LNCAP (cell line): ENCODE data around the gene LCE1D.

Experiments
- TF ChIP-seq, protein P1 (sequence below): fragments of 450-650 bp; IDR thresholded peaks from 2 replicates; pipeline ENCODE4 v1.5.1; 2017; ENCODE audit warnings: mild to moderate bottlenecking

The LCE1D gene

DNA sequence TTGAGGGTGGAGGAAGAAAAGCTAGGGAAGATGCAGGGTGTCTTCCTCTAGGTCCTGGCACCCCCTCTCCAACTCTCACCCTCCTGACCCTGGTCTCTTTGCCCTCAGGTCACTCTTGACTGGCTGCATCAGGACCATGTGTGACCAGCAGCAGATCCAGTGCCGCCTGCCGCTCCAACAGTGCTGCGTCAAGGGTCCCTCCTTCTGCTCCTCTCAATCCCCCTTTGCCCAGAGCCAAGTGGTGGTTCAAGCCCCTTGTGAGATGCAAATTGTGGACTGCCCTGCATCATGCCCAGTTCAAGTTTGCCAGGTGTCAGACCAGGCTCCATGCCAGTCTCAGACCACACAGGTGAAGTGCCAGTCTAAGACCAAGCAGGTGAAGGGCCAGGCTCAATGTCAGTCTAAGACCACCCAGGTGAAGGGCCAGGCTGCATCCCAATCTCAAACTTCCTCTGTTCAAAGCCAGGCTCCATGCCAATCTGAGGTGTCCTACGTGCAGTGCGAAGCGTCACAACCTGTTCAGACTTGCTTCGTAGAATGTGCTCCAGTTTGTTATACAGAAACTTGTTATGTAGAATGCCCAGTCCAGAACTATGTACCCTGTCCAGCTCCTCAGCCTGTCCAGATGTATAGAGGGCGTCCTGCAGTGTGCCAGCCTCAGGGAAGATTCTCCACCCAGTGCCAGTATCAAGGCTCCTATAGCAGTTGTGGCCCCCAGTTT is 36.9 kb upstream of the LCE1D start:
- TF ChIP-seq, protein P1, sequence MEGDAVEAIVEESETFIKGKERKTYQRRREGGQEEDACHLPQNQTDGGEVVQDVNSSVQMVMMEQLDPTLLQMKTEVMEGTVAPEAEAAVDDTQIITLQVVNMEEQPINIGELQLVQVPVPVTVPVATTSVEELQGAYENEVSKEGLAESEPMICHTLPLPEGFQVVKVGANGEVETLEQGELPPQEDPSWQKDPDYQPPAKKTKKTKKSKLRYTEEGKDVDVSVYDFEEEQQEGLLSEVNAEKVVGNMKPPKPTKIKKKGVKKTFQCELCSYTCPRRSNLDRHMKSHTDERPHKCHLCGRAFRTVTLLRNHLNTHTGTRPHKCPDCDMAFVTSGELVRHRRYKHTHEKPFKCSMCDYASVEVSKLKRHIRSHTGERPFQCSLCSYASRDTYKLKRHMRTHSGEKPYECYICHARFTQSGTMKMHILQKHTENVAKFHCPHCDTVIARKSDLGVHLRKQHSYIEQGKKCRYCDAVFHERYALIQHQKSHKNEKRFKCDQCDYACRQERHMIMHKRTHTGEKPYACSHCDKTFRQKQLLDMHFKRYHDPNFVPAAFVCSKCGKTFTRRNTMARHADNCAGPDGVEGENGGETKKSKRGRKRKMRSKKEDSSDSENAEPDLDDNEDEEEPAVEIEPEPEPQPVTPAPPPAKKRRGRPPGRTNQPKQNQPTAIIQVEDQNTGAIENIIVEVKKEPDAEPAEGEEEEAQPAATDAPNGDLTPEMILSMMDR = no peak

DNA sequence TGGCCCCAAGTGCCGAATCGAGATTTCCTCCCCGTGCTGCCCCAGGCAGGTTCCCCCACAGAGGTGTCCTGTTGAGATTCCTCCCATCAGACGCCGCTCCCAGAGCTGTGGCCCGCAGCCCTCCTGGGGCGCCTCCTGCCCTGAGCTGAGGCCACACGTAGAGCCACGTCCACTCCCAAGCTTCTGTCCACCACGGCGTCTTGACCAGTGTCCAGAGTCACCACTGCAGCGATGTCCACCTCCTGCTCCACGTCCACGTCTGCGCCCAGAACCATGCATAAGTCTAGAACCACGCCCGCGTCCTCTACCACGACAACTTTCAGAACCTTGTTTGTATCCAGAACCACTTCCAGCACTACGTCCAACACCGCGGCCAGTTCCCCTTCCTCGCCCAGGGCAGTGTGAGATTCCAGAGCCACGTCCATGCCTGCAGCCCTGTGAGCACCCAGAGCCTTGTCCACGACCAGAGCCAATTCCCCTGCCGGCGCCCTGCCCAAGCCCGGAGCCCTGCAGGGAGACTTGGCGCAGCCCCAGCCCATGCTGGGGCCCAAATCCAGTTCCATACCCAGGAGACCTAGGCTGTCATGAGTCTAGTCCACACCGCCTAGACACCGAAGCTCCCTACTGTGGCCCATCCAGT is 35.9 kb upstream of the LCE1D start:
- TF ChIP-seq, protein P1 = no peak

DNA sequence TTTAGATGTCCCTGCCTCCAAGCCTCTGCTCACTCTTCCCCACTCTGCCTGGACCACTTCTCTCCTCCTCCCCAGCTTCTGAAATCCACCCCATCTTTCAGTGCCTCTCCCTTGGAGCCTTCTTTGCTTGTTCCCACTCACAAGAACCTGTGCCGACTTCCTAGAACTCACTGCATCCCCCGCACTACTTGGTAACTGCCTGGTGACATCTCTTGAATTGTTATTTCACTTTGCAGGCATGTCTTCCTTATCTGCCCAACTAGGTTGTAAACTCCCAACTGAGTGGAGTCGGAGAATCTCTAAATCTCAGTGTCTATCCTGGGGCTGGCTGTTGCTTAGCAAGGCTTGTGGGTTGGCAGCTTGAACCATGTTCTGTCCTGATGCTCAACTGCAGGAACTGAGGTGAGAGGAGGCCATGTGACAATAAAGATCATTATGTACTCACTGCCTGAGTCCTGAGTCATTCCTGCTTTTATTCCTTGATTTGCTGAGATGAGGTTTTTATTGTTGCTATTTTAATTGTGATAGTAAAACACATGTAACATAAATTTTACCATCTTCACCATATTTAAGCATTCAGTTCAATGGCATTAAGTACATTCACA is 34.8 kb upstream of the LCE1D start:
- TF ChIP-seq, protein P1 = no peak

DNA sequence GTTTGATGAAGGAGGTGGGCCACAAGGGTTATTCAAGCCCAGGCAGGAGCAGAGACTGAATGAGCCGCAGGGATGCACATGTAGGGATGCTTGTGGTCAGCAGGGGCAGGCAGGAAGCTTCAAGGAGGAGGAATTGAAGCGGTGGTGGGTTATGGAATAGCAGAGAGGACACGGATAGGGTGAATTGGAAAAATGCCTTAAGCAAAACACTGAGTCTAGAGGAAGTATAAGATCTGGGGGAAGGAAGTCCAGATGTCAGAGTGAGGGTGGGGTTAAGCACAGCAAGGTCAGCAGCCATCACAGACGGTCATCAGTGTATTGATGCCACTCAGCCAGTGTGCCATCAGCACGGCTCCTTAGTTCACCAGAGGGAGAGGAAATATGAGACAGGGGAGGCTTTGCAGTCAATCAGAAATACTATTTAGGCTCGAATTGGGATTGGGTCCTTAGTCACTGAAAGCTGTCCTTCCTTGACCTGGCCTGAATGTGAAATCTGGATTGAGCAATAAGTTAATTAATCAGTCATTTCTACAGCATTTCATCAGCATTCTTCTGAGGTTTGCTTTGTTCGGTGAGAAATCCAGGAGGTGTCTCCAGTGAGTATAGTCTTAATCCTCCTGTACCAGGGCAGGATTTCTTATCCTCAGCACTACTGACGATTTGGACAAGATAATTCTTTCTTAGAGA is 27.5 kb upstream of the LCE1D start:
- TF ChIP-seq, protein P1 = no peak

DNA sequence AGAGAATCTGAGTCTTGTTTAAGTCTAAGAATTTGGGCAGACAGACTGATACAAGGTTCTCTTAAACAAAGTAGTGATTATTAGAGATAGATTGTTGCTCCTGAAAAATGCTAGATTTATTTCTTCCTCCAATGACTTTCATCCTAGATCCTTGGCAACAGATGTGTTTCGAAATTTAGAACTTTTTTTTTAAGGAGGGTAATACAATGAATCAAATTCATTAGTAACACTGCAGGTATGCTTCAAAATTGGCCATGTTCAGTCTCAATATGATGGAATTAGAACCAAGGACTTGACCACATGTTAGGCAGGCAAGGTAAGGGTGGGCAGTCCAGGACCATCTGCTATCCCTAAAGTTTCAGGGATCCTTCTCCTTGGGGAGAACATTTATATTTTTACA is 26.1 kb upstream of the LCE1D start:
- TF ChIP-seq, protein P1 = no peak

DNA sequence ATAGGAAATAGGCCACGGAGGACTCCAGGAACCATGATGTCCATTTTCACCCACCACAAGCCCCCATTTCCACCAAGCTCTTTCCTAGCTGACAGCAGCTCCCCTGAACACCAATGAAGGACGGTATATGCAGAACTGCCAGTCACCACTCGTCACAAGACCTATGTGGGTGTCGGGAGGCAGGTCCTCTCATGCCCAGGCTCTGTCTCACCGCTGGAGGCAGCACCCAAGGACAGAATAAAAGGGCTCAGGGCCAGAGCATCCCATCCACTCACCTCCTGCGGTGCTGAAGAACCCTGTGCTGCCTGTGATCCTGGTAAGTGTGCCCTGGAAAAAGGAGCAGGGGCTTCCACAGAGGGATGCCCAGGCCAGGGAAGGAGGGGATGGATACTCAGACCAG is 21.6 kb upstream of the LCE1D start, which contains the start of gene LCE1F:
Gene LCE1F, plus strand, starts transcription at position 266 of the 400 bp plus-strand sequence. CDS start 1,232 bp downstream, outside the sequence.
- TF ChIP-seq, protein P1 = no peak

DNA sequence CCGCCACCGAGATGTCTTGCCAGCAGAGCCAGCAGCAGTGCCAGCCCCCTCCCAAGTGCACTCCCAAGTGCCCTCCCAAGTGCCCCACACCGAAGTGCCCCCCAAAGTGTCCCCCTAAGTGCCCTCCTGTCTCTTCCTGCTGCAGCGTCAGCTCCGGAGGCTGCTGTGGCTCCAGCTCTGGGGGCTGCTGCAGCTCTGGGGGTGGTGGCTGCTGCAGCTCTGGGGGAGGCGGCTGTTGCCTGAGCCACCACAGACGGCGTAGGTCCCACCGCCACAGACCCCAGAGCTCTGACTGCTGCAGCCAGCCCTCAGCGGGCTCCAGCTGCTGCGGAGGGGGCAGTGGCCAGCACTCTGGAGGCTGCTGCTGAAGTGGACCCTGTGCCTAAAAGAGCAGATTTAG is 20.2 kb upstream of the LCE1D start:
- TF ChIP-seq, protein P1 = no peak
